ENCODE measurements around the gene SORCS2.

The SORCS2 gene

DNA sequence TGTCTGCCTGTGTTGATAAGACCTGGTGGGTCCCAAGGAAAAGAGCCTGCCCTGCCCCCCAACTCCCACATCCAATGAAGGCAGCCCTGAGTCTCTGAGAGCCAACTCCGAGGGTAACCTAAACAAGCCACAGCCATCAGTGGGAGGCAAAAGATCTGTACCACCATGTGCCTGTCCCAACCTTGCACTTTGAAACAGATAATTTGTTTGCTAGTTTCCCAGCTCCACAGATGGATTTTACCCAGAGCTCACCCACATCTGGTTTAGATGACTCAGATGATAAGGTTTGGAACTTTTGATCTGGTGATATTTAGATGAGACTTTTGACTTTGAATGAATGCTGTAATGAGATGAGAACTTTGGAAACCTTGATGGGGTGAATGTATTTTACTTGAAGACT lies 488.4 kb downstream of the SORCS2 start:
- Histone ChIP-seq H3K4me3 (ENCODE audit: low read depth, low read length, poor library complexity, severe bottlenecking) (no peak overlapping the region), H3K9me3 (ENCODE audit: low read length) (no peaks in the 10 kb centered on the region), H3K36me3 (ENCODE audit: insufficient read depth, low read length) (no peaks in the 10 kb centered on the region), H3F3A (ENCODE audit: insufficient read depth, low read length) (no peaks in the 10 kb centered on the region), H3K9ac (ENCODE audit: low read length) (no peak overlapping the region), H3K27me3 (ENCODE audit: insufficient read depth, low read length) (no peaks in the 10 kb centered on the region), H3K79me2 (ENCODE audit: insufficient read depth, low read length) (no peaks in the 10 kb centered on the region), H3K27ac (ENCODE audit: low read depth, low read length, poor library complexity, severe bottlenecking) (no peak overlapping the region), H3K4me1 (ENCODE audit: insufficient read depth, low read length, severe bottlenecking) (no peaks in the 10 kb centered on the region), H2AFZ (ENCODE audit: low read length) (no peak overlapping the region), H3K4me2 (ENCODE audit: low read length) (no peak overlapping the region), H4K20me1 (ENCODE audit: insufficient read depth, low read length) (no peaks in the 10 kb centered on the region), H3K9me2 (ENCODE audit: low read depth, low read length) (no peaks in the 10 kb centered on the region)
- no peak for TF ChIP-seq EZH2 (IDR thresholded peaks at IDR 0.05; ENCODE audit: borderline replicate concordance, low read length)
- TF ChIP-seq, protein P1, sequence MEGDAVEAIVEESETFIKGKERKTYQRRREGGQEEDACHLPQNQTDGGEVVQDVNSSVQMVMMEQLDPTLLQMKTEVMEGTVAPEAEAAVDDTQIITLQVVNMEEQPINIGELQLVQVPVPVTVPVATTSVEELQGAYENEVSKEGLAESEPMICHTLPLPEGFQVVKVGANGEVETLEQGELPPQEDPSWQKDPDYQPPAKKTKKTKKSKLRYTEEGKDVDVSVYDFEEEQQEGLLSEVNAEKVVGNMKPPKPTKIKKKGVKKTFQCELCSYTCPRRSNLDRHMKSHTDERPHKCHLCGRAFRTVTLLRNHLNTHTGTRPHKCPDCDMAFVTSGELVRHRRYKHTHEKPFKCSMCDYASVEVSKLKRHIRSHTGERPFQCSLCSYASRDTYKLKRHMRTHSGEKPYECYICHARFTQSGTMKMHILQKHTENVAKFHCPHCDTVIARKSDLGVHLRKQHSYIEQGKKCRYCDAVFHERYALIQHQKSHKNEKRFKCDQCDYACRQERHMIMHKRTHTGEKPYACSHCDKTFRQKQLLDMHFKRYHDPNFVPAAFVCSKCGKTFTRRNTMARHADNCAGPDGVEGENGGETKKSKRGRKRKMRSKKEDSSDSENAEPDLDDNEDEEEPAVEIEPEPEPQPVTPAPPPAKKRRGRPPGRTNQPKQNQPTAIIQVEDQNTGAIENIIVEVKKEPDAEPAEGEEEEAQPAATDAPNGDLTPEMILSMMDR (IDR thresholded peaks at IDR 0.05; ENCODE audit: low read length) = no peak

DNA sequence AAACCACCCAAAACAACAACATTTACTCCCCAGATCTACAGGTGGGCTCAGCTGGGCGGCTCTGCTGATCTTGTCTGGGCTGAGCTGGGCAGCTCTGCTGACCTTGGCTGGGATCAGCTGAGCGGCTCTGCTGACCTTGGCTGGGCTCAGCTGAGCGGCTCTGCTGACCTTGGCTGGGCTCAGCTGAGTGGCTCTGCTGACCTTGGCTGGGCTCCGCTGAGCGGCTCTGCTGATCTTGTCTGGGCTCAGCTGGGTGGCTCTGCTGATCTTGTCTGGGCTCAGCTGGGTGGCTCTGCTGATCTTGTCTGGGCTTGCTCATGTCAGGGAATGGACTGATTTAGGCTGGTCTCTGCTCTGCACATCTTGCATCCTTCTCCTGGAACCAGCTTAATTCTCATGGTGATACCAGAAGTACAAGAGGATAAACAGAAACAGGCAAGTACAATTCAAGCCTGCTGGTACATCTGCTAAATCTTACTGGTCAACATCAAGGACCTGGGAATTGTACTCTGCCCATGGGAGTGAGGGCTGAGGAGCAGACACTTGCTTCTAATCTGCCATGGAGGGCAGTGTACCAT lies 490.9 kb downstream of the SORCS2 start:
- no peak for TF ChIP-seq EZH2 (IDR thresholded peaks at IDR 0.05; ENCODE audit: borderline replicate concordance, low read length)
- Histone ChIP-seq H3K9me3 (ENCODE audit: low read length) (no peaks in the 10 kb centered on the region), H3K4me1 (ENCODE audit: insufficient read depth, low read length, severe bottlenecking) (no peaks in the 10 kb centered on the region), H3K79me2 (ENCODE audit: insufficient read depth, low read length) (no peaks in the 10 kb centered on the region), H3K27ac (ENCODE audit: low read depth, low read length, poor library complexity, severe bottlenecking) (no peak overlapping the region), H3K27me3 (ENCODE audit: insufficient read depth, low read length) (no peaks in the 10 kb centered on the region), H3F3A (ENCODE audit: insufficient read depth, low read length) (no peaks in the 10 kb centered on the region), H3K9ac (ENCODE audit: low read length) (no peak overlapping the region), H3K4me3 (ENCODE audit: low read depth, low read length, poor library complexity, severe bottlenecking) (no peak overlapping the region), H4K20me1 (ENCODE audit: insufficient read depth, low read length) (no peaks in the 10 kb centered on the region), H3K36me3 (ENCODE audit: insufficient read depth, low read length) (no peaks in the 10 kb centered on the region), H2AFZ (ENCODE audit: low read length) (no peak overlapping the region), H3K4me2 (ENCODE audit: low read length) (no peak overlapping the region), H3K9me2 (ENCODE audit: low read depth, low read length) (no peaks in the 10 kb centered on the region)

DNA sequence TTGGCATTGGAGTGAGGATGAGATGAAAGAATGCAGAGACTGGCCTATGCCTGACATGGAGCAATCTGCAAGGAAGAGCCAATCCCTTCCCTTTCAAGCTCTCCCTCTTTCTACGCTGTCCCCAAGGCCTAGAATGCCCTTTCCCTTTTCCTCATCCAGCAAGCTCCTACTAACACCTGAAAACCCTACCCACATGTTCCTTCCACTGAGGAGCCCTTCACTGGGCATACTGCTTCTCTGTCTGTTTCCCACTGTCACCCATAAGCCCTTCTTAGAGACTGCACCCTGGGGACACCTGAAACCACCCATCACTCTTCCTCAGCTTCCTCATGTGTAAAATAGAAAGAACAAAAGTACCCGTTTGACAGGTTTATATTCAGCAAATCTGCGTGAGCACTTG lies 492.0 kb downstream of the SORCS2 start:
- Histone ChIP-seq H3K27me3 (ENCODE audit: insufficient read depth, low read length) (no peaks in the 10 kb centered on the region), H3K9me2 (ENCODE audit: low read depth, low read length) (no peaks in the 10 kb centered on the region), H3K4me2 (ENCODE audit: low read length) (no peak overlapping the region), H3K9ac (ENCODE audit: low read length) (no peak overlapping the region), H3F3A (ENCODE audit: insufficient read depth, low read length) (no peaks in the 10 kb centered on the region), H3K9me3 (ENCODE audit: low read length) (no peaks in the 10 kb centered on the region), H3K27ac (ENCODE audit: low read depth, low read length, poor library complexity, severe bottlenecking) (no peak overlapping the region), H3K36me3 (ENCODE audit: insufficient read depth, low read length) (no peaks in the 10 kb centered on the region), H4K20me1 (ENCODE audit: insufficient read depth, low read length) (no peaks in the 10 kb centered on the region), H3K4me1 (ENCODE audit: insufficient read depth, low read length, severe bottlenecking) (no peaks in the 10 kb centered on the region), H3K4me3 (ENCODE audit: low read depth, low read length, poor library complexity, severe bottlenecking) (no peak overlapping the region), H2AFZ (ENCODE audit: low read length) (no peak overlapping the region), H3K79me2 (ENCODE audit: insufficient read depth, low read length) (no peaks in the 10 kb centered on the region)
- TF ChIP-seq EZH2 (IDR thresholded peaks at IDR 0.05; ENCODE audit: borderline replicate concordance, low read length) = no peak
- TF ChIP-seq, protein P1 (IDR thresholded peaks at IDR 0.05; ENCODE audit: low read length) = no peak

Data from OCI-LY1 (cell line).